PC-3 (cell line): ENCODE data around the gene DNAJA1.

Experiments used
- EZH2 ChIP-seq: fragments of 300-600 bp; sonication (generic); IDR thresholded peaks from one replicate; pipeline ENCODE4 v1.6.1; 2017; ENCODE audit warnings: antibody characterized with exemption, mild to moderate bottlenecking, low read length; ENCODE audit not compliant: unreplicated experiment
- EZH2phosphoT487 ChIP-seq: fragments of 300-600 bp; sonication (generic); IDR thresholded peaks from 2 replicates; pipeline ENCODE4 v1.6.1; 2018; ENCODE audit warnings: mild to moderate bottlenecking, antibody characterized with exemption, low read length, borderline replicate concordance
- TF ChIP-seq, protein P1 (sequence below): fragments of 300-600 bp; sonication (generic); conservative IDR thresholded peaks from 2 replicates; pipeline ENCODE4 v1.5.1; 2017; ENCODE audit warnings: antibody characterized with exemption, low read depth, mild to moderate bottlenecking, low read length

DNA sequence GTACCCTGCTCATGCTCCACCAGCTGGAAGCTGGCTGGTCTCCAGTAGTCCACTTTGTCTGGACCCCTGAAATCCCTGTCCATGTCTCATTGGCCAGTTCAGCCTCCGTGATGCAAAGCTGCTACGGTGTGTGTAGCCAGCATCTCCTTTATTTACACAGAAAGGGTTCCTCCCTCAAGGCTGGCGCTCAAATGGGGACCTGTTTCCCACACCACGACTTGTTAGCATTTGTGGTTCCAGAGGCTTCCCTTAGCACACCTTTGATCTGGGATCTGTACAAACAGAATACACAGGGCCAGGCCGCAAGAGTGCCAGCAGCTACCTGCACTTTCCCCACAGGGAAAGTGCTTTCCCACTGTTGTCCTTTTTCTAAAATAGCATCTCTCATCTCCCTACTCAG lies 57.1 kb downstream of the DNAJA1 start:
- TF ChIP-seq, protein P1, sequence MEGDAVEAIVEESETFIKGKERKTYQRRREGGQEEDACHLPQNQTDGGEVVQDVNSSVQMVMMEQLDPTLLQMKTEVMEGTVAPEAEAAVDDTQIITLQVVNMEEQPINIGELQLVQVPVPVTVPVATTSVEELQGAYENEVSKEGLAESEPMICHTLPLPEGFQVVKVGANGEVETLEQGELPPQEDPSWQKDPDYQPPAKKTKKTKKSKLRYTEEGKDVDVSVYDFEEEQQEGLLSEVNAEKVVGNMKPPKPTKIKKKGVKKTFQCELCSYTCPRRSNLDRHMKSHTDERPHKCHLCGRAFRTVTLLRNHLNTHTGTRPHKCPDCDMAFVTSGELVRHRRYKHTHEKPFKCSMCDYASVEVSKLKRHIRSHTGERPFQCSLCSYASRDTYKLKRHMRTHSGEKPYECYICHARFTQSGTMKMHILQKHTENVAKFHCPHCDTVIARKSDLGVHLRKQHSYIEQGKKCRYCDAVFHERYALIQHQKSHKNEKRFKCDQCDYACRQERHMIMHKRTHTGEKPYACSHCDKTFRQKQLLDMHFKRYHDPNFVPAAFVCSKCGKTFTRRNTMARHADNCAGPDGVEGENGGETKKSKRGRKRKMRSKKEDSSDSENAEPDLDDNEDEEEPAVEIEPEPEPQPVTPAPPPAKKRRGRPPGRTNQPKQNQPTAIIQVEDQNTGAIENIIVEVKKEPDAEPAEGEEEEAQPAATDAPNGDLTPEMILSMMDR: no peak
- TF ChIP-seq EZH2 (no peak), EZH2phosphoT487 (no peak)
